Ascending aorta (tissue), 2 donors: Measurements from ENCODE around the gene SEMA4A. TPM values are rescaled to one million over a fixed set of nuclear protein-coding genes. Genes with fewer than 3 reads are reported as not detected.

Experiments
- DNase-seq, 2 donors: peaks; one replicate each; pipeline ENCODE4 v3.0.0-alpha.2; 2019; ENCODE audit warnings: low spot score in 2 of 2
- H3K27ac ChIP-seq, 2 donors: fragments of 200-600 bp; sonication (generic); one replicate each; pipeline ENCODE4 v1.5.1; 2016 to 2017; ENCODE audit warnings: mild to moderate bottlenecking in 1 of 2
- H3K27me3 ChIP-seq: fragments of 200-600 bp; sonication (generic); one replicate; pipeline ENCODE4 v1.5.1; 2017
- H3K36me3 ChIP-seq, 2 donors: fragments of 200-600 bp; sonication (generic); one replicate each; pipeline ENCODE4 v1.5.1; 2016
- H3K4me1 ChIP-seq, 2 donors: fragments of 200-600 bp; sonication (generic); one replicate each; pipeline ENCODE4 v1.5.1; 2016 to 2017; ENCODE audit warnings: mild to moderate bottlenecking in 1 of 2
- H3K4me3 ChIP-seq, 2 donors: fragments of 200-600 bp; sonication (generic); one replicate each; pipeline ENCODE4 v1.5.1; 2016 to 2017; ENCODE audit warnings: mild to moderate bottlenecking in 1 of 2
- H3K9me3 ChIP-seq, 2 donors: fragments of 200-600 bp; sonication (generic); one replicate each; pipeline ENCODE4 v1.5.1; 2016
- CTCF ChIP-seq, 3 experiments: fragments of 200-600 bp in 2 of 3; fragments of 450-650 bp in 1 of 3; sonication (generic) in 2 of 3; IDR thresholded peaks; one replicate each; pipeline ENCODE4 v1.5.1; 2016 to 2019; ENCODE audit warnings: antibody characterized with exemption in 3 of 3, mild to moderate bottlenecking in 1 of 3, moderate library complexity in 1 of 3
- intact Hi-C: fragments of 100-400 bp; cut with DNase I; formaldehyde crosslinking; loops from one replicate; pipeline ENCODE4 v1.15.1; 2023
- total RNA-seq: library from RNA; depleted of rRNA; stranded (reverse); fragments of >200 nt; gene quantifications from one replicate; pipeline ENCODE4 v1.1.0, GENCODE V29; 2016

Gene SEMA4A
- total RNA-seq, 1 donor from 2014 or later, result 0.64 TPM

- intact Hi-C loops, result no loop called here
- Histone ChIP-seq H3K27ac (peak overlapping the region; percentile 95 to 96), H3K27me3 (no peaks in the 10 kb centered on the region), H3K9me3 (no peaks in the 10 kb centered on the region), H3K4me3 (no peak overlapping the region), H3K36me3 (no peaks in the 10 kb centered on the region), H3K4me1 (peaks cover 25 to 40% of the 10 kb centered on the region in 2 donors)
- DNase-seq, result no peak
- TF ChIP-seq CTCF (IDR thresholded peaks at IDR 0.05), result no peak
Measured at GRCh38 chr1:156108664-156109241, 44.6 kb upstream of the SEMA4A start.

- H3K4me3 ChIP-seq, result no peak overlapping the region
- intact Hi-C loops, result no loop called here
- peak overlapping the region in 1 of 2 donors; percentile 7 for H3K27ac ChIP-seq
- peaks cover 0 to 5% of the 10 kb centered on the region in 2 donors for H3K36me3 ChIP-seq
- peaks cover 11 to 28% of the 10 kb centered on the region in 2 donors for H3K4me1 ChIP-seq
- no peak for TF ChIP-seq CTCF (IDR thresholded peaks at IDR 0.05)
- no peaks in the 10 kb centered on the region for H3K27me3 ChIP-seq
- no peak for DNase-seq
- no peaks in the 10 kb centered on the region for H3K9me3 ChIP-seq
Measured at GRCh38 chr1:156110252-156110651, 43.1 kb upstream of the SEMA4A start.

- no peaks in the 10 kb centered on the region for H3K27me3 ChIP-seq
- H3K9me3 ChIP-seq, result no peaks in the 10 kb centered on the region
- peaks cover 0 to 5% of the 10 kb centered on the region in 2 donors for H3K36me3 ChIP-seq
- H3K27ac ChIP-seq, result peak overlapping the region in 1 of 2 donors; percentile 97
- no peak overlapping the region for H3K4me3 ChIP-seq
- TF ChIP-seq CTCF (IDR thresholded peaks at IDR 0.05), result no peak
- H3K4me1 ChIP-seq, result peaks cover 4 to 17% of the 10 kb centered on the region in 2 donors
- intact Hi-C loops, result no loop called here
- no peak for DNase-seq
Measured at GRCh38 chr1:156111355-156111962, 41.9 kb upstream of the SEMA4A start.

GRCh38 chr1:156112276-156113137 lies 40.9 kb upstream of the SEMA4A start:
- Histone ChIP-seq H3K36me3 (peaks cover 0 to 5% of the 10 kb centered on the region in 2 donors), H3K4me1 (peaks cover 4 to 11% of the 10 kb centered on the region in 2 donors), H3K27ac (peak overlapping the region; percentile 97), H3K4me3 (no peak overlapping the region), H3K27me3 (no peaks in the 10 kb centered on the region), H3K9me3 (no peaks in the 10 kb centered on the region)
- intact Hi-C loops, result no loop called here
- no peak for DNase-seq
- TF ChIP-seq CTCF (IDR thresholded peaks at IDR 0.05), result no peak

GRCh38 chr1:156113282-156113950 lies 40.0 kb upstream of the SEMA4A start:
- Histone ChIP-seq H3K36me3 (peaks cover 0 to 5% of the 10 kb centered on the region in 2 donors), H3K27me3 (no peaks in the 10 kb centered on the region), H3K4me3 (peak overlapping the region; percentile 26 to 100), H3K9me3 (no peaks in the 10 kb centered on the region), H3K4me1 (peaks cover 4 to 12% of the 10 kb centered on the region in 2 donors), H3K27ac (peak overlapping the region; percentile 97)
- intact Hi-C loops, result no loop called here
- no peak for TF ChIP-seq CTCF (IDR thresholded peaks at IDR 0.05)
- DNase-seq, result no peak
